Smooth muscle cell of trachea (primary cell): Measurements from ENCODE around the gene CDPF1. TPM values are rescaled to one million over a fixed set of nuclear protein-coding genes. Genes with fewer than 3 reads are reported as not detected.

ENCODE experiments used
- total RNA-seq: library from RNA; depleted of rRNA; stranded (reverse); fragments of >200 nt; gene quantifications from 2 replicates; pipeline ENCODE4 v1.2.1, GENCODE V29; 2014

The CDPF1 gene, protein sequence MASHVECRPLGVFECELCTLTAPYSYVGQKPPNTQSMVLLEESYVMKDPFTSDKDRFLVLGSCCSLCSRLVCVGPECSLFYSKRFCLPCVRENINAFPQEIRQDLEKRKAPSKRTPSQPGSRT
- 10.6 and 13.5 TPM in 2 replicates for total RNA-seq

GRCh38 chr22:46250035-46250782 is at the start of gene CDPF1:
CDPF1 (minus strand) TSS chr22:46250293; CDS start chr22:46248284, 2,009 bp downstream.

DNA sequence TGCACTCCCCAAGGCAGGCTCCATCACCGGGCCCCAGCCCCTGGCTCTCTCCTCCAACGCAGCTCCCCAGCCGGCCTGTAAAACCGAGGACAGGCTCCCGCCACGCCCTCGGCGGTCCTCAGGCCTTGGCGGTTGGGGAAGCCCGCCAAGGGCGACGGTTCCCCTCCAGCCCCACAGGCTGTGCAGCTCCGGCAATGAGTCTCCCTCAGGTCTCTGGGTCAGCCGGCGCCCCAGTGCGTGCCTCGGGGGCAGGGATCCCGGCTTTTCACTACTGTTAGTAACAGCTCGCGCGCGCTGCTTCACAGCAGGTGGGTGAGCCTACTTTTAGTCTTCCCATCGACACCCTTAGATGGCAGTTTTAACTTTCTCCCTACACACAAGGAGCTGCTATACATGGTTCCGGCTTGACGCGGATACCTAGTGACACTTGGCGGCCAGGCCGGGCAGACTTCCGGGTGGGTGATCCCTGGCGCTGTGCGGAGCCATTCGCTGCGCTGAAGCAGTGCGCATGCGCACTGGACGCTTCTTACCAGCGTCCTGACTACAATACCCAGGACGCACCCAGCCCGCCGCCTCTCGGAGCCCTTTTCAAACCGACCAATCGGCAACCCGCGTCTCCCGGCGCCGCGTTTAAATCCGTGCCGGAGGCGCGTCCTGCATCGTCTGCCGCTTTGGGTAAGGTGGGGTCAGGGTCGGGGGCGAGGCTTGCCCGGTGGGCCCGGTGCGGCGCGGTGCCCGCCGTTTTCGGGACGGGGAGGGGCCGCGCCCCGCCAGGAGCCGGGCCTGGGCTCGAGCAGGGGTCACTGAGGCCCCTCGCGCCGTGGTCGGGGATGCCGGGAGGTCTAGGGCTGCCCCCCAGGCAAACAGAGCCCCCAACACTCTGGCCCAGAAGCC is 46.4 kb upstream of the CDPF1 start, which contains the start of gene GTSE1:
TSS of gene GTSE1 (plus strand) at position 614 of the 894 bp plus-strand sequence. CDS start 531 bp downstream, outside the sequence.

GRCh38 chr22:46267431-46268279 is 17.6 kb upstream of the CDPF1 start, which contains the start of gene TTC38:
TTC38 (plus strand) TSS chr22:46268008; CDS start chr22:46268040, 32 bp downstream.

GRCh38 chr22:46263216-46263590 is 13.1 kb upstream of the CDPF1 start, which contains the start of gene PKDREJ:
PKDREJ (minus strand) TSS chr22:46263343; CDS start chr22:46263322, 21 bp downstream.

Other genes with a start within 250 kb of the CDPF1 start
- 25.5 and 26.1 TPM in 2 replicates for gene PPARA, start 99.8 kb downstream of the CDPF1 start, total RNA-seq
- gene PKDREJ, start 13.1 kb upstream of the CDPF1 start, total RNA-seq, result under 0.01 TPM in 1 of 2 replicates, not detected in the other
- 28.3 and 38.8 TPM in 2 replicates for gene TTC38, start 17.7 kb upstream of the CDPF1 start, total RNA-seq
- gene GTSE1, start 46.6 kb upstream of the CDPF1 start, total RNA-seq, result 0.50 and 10.5 TPM in 2 replicates
- gene TRMU, start 85.4 kb upstream of the CDPF1 start, total RNA-seq, result 30.1 and 31.7 TPM in 2 replicates